Measurements from ENCODE around the gene RAI14.

GRCh38 chr5:34694012-34694411 is 37.9 kb downstream of the RAI14 start:
- TF ChIP-seq CTCF (IDR thresholded peaks at IDR 0.05) (no peak), ZFX (IDR thresholded peaks at IDR 0.05; ENCODE audit: borderline replicate concordance) (no peak)
